Measurements from ENCODE around the gene WDPCP.

Gene WDPCP

GRCh38 chr2:63131196-63131595, 457.1 kb downstream of the WDPCP start:
- TF ChIP-seq, protein P1, sequence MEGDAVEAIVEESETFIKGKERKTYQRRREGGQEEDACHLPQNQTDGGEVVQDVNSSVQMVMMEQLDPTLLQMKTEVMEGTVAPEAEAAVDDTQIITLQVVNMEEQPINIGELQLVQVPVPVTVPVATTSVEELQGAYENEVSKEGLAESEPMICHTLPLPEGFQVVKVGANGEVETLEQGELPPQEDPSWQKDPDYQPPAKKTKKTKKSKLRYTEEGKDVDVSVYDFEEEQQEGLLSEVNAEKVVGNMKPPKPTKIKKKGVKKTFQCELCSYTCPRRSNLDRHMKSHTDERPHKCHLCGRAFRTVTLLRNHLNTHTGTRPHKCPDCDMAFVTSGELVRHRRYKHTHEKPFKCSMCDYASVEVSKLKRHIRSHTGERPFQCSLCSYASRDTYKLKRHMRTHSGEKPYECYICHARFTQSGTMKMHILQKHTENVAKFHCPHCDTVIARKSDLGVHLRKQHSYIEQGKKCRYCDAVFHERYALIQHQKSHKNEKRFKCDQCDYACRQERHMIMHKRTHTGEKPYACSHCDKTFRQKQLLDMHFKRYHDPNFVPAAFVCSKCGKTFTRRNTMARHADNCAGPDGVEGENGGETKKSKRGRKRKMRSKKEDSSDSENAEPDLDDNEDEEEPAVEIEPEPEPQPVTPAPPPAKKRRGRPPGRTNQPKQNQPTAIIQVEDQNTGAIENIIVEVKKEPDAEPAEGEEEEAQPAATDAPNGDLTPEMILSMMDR (conservative IDR thresholded peaks at IDR 0.05) = no peak
- TF ChIP-seq ZFX (IDR thresholded peaks at IDR 0.05) = no peak
- no peak overlapping the region for H3K27ac ChIP-seq

DNA sequence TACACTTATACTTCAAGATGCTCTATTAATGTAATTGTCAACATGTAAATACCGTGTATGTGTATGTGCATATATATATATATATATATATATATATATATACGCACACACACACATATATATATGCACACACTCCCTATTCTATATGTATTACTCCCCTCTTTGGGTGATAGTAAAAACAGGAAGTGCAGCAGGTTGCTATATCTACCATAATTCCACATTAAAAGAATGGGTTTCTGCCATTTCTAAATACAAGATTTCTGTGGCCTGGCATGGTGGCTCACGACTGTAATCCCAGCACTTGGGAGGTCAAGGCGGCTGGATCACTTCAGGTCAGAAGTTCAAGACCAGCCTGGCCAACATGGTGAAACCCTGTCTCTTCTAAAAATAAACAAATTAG, 460.7 kb downstream of the WDPCP start:
- H3K27ac ChIP-seq = no peak overlapping the region
- TF ChIP-seq, protein P1 (conservative IDR thresholded peaks at IDR 0.05) = no peak
- no peak for TF ChIP-seq ZFX (IDR thresholded peaks at IDR 0.05)

- no peak overlapping the region for H3K27ac ChIP-seq
- no peak for TF ChIP-seq ZFX (IDR thresholded peaks at IDR 0.05)
- TF ChIP-seq, protein P1 (conservative IDR thresholded peaks at IDR 0.05) = no peak
Observed at GRCh38 chr2:63124850-63125249, 463.4 kb downstream of the WDPCP start.

DNA sequence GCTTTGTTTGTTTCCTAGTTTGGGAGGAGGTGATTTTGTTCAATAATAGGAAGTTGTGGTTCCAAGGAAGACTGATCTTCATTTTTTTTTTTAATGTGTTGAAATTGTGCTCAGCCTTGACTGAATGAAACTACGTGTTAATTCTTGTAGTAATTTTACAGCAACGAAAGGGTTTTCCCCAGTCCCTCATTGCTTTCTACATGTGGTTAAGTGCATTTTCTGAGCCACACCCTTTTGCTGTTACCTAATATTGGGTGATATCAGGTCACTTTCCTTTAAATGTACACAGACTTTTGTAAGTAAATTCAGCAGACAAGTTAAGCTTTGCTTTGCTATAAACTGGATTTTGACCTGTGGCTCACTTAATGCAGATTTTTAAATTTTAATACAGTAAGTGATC, 464.1 kb downstream of the WDPCP start:
- no peak overlapping the region for H3K27ac ChIP-seq
- TF ChIP-seq, protein P1 (conservative IDR thresholded peaks at IDR 0.05) = no peak
- TF ChIP-seq ZFX (IDR thresholded peaks at IDR 0.05) = no peak

DNA sequence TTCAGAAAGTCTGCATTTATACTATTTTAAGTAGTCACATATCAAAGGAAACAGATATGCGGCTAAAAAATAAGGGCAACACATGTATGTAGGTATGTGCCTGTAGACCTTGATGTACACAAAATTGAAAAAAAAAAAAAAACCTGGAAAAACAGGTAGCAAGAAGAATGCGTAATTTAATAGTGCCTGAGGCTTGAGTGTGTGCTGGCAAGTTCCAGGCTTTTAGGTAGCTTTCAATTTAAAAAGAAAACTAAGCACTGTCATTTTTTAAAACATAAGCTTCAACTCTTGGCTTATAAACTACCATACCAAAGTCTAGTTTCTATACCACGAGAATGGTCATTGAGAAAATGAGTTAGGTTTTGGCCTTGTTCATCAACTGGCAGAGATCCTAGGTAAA, 465.4 kb downstream of the WDPCP start:
- TF ChIP-seq ZFX (IDR thresholded peaks at IDR 0.05) = no peak
- TF ChIP-seq, protein P1 (conservative IDR thresholded peaks at IDR 0.05) = no peak
- no peak overlapping the region for H3K27ac ChIP-seq

GRCh38 chr2:63121055-63121834, 467.0 kb downstream of the WDPCP start:
- TF ChIP-seq ZFX (IDR thresholded peaks at IDR 0.05) = no peak
- TF ChIP-seq, protein P1 (conservative IDR thresholded peaks at IDR 0.05) = 0 out of 2 replicates have a peak, but pooled peaks have one; percentile 7
- H3K27ac ChIP-seq = no peak overlapping the region

DNA sequence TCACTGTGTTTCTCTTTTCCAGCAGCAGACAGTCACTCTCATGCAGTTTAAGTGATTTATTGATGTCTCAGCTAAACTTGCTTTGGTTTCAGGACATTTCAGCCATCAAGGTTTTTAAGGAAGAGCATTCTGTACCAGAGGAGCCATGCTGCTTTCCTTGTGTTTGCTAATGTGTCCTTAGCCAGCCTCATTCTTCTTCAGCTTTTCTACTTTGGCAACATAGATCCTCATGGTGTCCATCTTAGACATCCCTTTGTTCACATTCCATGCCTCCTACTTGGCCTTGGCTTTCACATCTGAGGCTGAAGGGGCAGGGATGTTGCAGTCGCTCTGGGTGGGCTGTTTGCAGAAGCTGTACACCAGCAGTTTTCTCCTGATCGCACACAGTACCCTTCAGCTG, 469.5 kb downstream of the WDPCP start:
- no peak overlapping the region for H3K27ac ChIP-seq
- TF ChIP-seq, protein P1 (conservative IDR thresholded peaks at IDR 0.05) = no peak
- no peak for TF ChIP-seq ZFX (IDR thresholded peaks at IDR 0.05)
